VCaP (cell line): Measurements from ENCODE around the gene GSTT4.
"Not testable (repeated sequence)": the region's sequence is repeated elsewhere in the genome, so short reads cannot be mapped to it uniquely, and the experiment has no call there.

ENCODE experiments used
- H3K27ac ChIP-seq: fragments of 450-650 bp; 2 replicates; pipeline ENCODE4 v1.5.1; 2017
- CTCF ChIP-seq: fragments of 450-650 bp; conservative IDR thresholded peaks from 2 replicates; pipeline ENCODE4 v1.5.1; 2017; ENCODE audit warnings: mild to moderate bottlenecking, moderate library complexity

Gene GSTT4

DNA sequence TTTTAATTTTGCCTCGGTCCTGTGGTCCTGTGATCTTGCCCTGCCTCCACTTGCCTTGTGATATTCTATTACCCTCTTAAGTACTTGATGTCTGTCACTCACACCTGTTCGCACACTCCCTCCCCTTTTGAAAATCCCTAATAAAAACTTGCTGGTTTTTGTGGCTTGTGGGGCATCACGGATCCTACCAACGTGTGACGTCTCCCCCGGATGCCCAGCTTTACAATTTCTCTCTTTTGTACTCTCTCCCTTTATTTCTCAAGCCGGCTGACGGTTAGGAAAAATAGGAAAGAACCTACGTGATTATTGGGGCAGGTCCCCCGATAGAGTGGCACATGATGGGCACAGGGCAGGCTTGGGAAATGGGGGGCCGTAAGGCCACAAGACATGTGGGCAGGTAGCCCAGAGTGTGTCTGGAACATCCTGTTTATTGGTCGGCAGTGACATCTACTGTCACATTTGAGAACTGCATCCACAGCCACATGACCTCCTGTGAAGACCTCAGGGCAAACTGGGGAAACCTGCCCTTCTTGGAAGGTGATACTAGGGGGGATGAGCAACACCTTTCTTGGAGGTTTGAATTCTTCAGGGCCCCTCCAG, 48.9 kb downstream of the GSTT4 start:
- TF ChIP-seq CTCF, result peak; percentile 81
- not testable (repeated sequence) for H3K27ac ChIP-seq

DNA sequence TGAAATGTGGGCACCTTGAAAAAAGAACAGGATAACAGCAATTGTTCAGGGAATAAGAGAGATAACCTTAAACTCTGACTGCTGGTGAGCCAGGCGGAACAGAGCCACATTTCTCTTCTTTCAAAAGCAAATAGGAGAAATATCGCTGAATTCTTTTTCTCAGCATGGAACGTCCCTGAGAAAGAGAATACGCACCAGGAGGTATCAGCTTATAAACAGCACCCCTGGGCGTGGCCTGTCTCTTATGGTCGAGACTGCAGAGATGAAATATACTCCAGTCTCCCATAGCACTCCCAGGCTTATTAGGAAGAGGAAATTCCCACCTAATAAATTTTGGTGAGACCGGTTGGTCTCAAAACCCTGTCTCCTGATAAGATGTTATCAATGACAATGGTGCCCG, 49.4 kb downstream of the GSTT4 start:
- H3K27ac ChIP-seq, result not testable (repeated sequence)

DNA sequence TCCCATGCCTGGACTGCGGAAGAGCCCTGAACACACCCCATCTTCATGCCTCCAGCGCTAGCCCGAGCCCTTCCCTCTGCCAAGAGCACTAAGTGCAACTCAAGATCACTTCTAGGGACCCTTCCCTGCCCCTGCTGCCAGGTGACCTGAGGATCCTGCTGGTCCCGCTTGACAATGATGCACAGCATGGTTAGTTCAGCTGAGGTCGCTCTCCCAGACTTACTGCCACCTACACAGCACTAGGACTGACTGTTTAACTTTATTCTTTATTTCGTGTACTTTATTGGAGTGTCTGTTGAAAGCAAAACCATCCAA, 50.3 kb downstream of the GSTT4 start:
- H3K27ac ChIP-seq, result not testable (repeated sequence)

DNA sequence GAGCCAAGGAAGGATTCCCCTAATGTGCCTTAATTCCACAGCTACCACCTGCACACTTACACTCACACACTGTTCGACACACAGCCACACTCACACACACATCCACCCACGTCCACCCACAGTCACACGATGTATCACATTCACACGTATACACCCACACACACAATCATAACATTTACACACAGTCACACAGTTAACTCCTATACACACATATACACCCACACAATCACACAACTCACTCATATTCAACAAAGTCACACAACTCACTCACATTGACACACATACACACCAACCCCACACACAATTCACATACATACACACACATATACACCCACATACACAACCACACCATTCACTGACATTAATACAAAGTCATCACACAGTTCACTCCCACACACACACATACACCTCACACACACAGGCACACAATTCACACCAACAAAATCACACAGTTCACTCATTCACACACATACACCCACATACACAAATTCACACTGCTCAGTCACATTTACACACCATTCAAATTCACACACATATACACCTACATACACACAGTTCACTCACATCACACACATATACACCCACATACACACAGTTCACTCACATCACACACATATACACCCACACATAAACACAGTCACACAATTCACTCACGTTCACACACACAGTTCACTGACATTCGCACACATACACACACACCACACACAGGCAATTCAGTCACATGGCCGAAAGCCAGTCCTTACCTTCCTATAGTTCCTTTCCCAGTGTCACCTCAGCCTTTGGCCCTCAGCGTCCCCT, 50.9 kb downstream of the GSTT4 start:
- not testable (repeated sequence) for H3K27ac ChIP-seq

GRCh38 chr22:23953485-23953884, 51.8 kb downstream of the GSTT4 start:
- not testable (repeated sequence) for H3K27ac ChIP-seq

GRCh38 chr22:23952794-23953405, 52.4 kb downstream of the GSTT4 start:
- H3K27ac ChIP-seq, result not testable (repeated sequence)

GRCh38 chr22:23951383-23951782, 53.9 kb downstream of the GSTT4 start:
- not testable (repeated sequence) for H3K27ac ChIP-seq

DNA sequence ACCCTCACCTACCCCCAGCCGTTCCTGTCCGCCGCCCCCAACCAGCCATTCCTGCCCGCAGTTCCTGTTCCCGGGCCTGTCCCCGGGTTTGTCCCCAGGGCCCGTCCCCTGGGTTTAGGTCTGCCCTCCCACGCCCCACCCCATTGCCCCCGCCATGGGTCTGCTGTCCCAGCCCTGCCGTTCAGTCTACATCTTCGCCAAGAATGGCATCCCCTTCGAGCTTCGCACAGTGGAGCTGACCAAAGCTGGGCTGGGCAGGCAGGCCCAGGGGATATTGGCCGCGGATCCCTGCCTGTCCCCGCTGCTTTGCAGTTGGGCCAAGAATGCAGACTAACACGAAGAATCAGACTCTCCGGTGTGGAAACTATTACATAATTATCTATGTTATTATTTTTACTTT, 55.5 kb downstream of the GSTT4 start:
- H3K27ac ChIP-seq, result not testable (repeated sequence)
